SK-N-SH treated with all-trans-retinoic acid at 6 μM for 48 hours (cell line): ENCODE results near the gene CCDC197.

Experiments used
- PATZ1 ChIP-seq: fragments of 250-450 bp; sonication (Bioruptor Pico); IDR thresholded peaks from 2 replicates; pipeline ENCODE4 v1.8.0; 2020; ENCODE audit warnings: mild to moderate bottlenecking, moderate library complexity, borderline replicate concordance
- RARB ChIP-seq: fragments of 250-450 bp; sonication (Bioruptor Pico); IDR thresholded peaks from 2 replicates; pipeline ENCODE4 v1.8.0; 2021; ENCODE audit warnings: mild to moderate bottlenecking, moderate library complexity

GRCh38 chr14:94004015-94004414 is 6.9 kb downstream of the CCDC197 start:
- TF ChIP-seq RARB (CRISPR knock-in tag) = no peak
- no peak for TF ChIP-seq PATZ1
